OCI-M2 (cell line): ENCODE results near the gene CAPN11.

ENCODE experiments used
- DNase-seq: peaks from one replicate; lab custom pipeline; 2025; ENCODE audit not compliant: unreplicated experiment; lab: John Stamatoyannopoulos, UW

CAPN11 gene

GRCh38 chr6:44202972-44203750, 44.5 kb downstream of the CAPN11 start:
- DNase-seq: no peak

DNA sequence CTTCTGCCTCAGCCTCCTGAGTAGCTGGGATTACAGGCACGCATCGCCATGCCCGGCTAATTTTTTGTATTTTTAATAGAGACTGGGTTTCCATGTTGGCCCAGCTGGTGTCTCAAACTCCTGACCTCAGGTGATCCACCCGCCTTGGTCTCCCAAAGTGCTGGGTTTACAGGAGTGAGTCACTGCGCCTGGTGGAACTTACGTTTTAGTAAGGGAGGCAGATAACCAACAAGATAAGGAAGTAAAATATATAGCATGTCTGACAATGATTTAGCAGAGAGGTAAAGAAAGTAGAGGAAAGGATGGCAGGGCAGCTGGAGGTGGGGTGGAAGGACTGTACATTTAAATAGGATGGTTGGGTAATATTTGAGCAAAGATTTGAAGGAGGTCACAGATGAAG, 45.3 kb downstream of the CAPN11 start:
- no peak for DNase-seq

GRCh38 chr6:44207966-44208365, 49.3 kb downstream of the CAPN11 start:
- DNase-seq: no peak

DNA sequence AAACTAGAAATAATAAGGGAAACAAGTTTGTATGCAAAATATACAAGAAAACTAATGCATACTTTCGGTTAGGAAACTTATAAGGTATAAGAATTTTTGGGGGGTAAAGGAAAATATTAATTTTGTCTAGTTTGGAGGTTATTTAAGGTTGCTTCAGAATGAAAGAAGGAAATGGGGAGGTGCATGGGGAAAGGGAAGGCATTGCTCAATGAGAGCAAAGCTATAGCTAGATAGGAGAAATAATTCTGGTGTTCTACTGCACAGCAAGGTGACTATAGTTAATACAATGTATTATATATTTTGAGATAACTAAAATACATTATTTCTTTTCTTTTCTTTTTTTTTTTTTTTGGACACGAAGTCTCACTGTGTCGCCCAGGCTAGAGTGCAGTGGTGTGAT, 52.7 kb downstream of the CAPN11 start:
- DNase-seq: no peak

DNA sequence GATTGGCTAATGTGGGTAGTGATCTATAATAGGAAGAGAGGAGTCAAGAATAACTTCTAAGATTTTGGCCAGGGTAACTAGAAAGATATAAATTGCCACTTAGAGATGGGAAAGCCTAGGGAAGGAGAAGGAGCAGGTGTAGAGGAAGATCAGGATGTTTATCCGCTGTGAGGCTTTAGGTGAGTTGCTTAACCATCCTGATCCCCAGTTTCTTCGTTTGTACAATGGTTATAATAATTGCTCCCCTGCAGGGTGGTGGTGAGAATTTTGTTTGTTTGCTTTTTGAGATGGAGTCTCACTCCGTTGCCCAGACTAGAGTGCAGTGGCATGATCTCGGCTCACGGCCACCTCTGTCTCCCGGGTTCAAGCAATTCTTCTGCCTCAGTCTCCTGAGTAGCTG, 55.7 kb downstream of the CAPN11 start:
- DNase-seq: no peak

- DNase-seq: no peak
These were observed 58.2 kb downstream of the CAPN11 start, which contains the start of gene MYMX for GRCh38 chr6:44216677-44217331. Gene MYMX (plus strand): TSS chr6:44216926. CDS start chr6:44217472, 546 bp downstream.

- no peak for DNase-seq
These were observed 58.9 kb downstream of the CAPN11 start for GRCh38 chr6:44217332-44218143.

- DNase-seq: peak; percentile 45
These were observed 60.6 kb downstream of the CAPN11 start for GRCh38 chr6:44219053-44219814.

DNA sequence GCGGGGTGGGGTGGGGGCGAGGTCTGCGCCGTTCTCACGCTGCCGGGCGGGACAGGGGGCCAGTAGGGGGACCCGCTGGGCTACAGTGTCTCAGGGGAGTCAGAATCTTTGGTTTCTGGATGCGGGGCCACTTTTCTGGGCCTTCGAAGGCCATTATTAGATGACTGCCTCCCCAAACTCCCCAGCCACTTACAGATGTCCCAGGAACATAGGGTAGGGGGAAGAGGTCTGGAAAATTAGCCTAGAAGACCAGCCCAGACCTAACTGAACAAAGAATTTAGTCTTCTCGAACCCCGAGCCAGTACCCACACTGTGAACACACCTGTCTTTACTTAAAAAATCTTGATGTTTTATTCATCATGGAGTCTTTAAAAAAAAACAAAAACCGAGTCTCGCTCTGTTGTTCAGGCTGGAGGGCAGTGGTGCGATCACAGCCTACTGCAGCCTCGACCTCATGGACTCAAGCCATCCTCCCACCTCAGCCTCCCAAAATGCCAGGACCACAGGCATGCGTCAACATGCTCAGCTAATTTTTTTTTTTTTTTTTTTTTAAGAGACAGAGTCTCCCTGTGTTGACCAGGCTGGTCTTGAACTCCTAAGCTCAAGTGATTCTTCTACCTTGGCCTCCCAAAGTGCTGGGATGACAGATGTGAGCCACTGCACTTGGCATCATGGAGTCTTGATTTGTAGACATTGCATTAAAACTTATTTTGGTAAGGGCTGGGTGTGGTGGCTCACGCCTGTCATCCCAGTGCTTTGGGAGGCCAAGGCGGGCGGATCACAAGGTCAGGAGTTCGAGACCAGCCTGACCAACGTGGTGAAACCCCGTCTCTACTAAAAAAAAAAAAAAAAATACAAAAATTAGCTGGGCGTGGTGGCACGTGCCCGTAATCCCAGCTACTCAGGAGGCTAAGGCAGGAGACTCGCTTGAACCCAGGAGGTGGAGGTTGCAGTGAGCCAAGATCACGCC, 61.5 kb downstream of the CAPN11 start:
- no peak for DNase-seq

GRCh38 chr6:44220913-44221290, 62.3 kb downstream of the CAPN11 start:
- no peak for DNase-seq

- peak; percentile 38 for DNase-seq
These were observed 62.8 kb downstream of the CAPN11 start for GRCh38 chr6:44221291-44221960.

DNA sequence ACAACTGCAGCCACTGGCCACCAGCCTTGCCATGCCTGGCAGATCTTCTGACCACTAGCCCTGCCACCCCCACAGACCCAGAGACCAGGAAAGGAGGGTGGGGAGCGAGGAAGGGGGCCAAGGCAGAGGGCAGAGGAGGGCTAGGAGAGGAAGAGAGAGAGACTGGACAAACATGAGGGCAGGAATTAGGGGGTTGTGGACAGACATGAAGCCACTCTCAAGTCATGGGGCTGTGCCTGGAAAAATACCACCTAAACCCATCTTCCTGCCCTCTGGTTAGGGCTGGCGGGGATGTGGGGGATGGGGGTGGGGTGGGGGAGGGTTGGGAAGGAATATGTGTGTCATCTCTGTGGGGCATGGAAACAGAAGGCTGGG, 63.3 kb downstream of the CAPN11 start:
- no peak for DNase-seq

- no peak for DNase-seq
These were observed 64.1 kb downstream of the CAPN11 start for GRCh38 chr6:44222486-44223318.

- no peak for DNase-seq
These were observed 64.9 kb downstream of the CAPN11 start, which contains the start of gene SLC29A1 for GRCh38 chr6:44223319-44224028. Gene SLC29A1 (plus strand): TSS chr6:44223595. CDS start chr6:44227314, 3,719 bp downstream.

DNA sequence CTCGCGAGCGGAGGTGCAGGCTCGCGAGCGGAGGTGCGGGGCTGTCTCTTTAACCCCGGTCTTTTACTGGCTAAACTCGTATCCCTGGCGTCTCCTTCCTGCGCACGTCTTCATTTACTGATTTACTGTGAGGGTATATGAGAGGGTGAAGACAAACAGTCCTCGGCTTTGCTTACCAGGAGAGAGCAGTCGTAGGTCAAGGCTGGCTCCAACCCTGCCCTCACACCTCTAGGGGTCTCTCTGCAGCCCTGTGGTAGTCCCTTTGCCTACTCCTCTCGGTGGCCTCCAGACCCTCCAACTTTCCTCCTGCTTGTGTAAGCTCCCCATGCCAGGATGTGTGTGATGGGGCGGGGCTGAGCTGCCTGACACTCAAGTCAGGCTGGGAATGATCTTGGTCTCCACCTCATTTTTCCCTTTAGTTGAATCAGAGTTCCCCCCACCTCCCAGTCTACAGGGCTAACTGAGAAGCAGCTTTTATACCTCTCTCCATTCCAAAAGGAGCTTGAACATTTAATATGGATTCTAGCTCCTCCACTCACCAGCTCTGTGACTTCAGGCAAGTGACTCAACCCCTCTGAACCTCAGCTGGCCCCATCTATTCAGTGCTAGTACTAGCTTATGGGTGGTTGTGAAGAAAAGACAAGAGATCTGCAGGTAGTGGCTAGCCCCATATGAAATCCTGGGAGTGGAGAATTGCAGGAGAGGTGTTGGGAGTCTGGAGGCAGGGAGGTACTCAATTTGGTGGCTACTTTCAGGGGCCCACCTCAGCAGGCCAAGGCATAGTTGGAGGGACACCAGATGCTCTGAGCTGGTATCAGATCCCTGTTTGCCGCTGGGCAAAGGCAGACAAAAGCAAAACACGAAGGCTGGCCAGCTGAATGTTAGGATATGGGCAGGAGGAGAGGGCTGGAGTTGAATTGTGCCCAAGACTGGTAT, 65.7 kb downstream of the CAPN11 start:
- no peak for DNase-seq

DNA sequence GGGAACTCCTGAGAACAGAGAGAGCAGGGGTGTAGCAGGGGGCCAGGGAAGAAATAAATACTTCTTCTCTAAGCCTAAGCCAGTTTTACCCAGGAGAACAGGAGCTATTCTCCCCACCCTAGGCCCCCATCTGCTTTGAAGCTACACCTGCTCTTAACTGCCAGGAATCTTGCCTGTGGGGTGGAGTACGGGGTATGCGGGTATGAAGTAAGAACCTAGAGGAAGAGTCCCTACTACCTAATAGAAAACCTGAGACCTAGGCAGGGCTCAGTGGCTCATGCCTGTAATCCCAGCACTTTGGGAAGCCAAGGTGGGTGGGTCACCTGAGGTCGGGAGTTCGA, 66.3 kb downstream of the CAPN11 start:
- no peak for DNase-seq
